Nephron progenitor cell (in vitro differentiated cells): ENCODE data around the gene ITGA3.

ENCODE experiments used
- DNase-seq: peaks from one replicate; pipeline ENCODE4 v3.0.0; 2021
- H3K27ac Mint-ChIP-seq: 2 replicates; pipeline ENCODE4 v1.8.0; 2021; ENCODE audit warnings: mild to moderate bottlenecking, moderate library complexity, mixed read lengths
- H3K27me3 Mint-ChIP-seq: 2 replicates; pipeline ENCODE4 v1.8.0; 2021; ENCODE audit warnings: mild to moderate bottlenecking, low read depth, mixed read lengths; ENCODE audit not compliant: poor library complexity
- H3K36me3 Mint-ChIP-seq: 2 replicates; pipeline ENCODE4 v1.8.0; 2021; ENCODE audit warnings: low read depth, mixed read lengths
- H3K4me1 Mint-ChIP-seq: 2 replicates; pipeline ENCODE4 v1.8.0; 2021; ENCODE audit warnings: mixed read lengths
- H3K4me3 Mint-ChIP-seq: 2 replicates; pipeline ENCODE4 v1.8.0; 2021; ENCODE audit warnings: mild to moderate bottlenecking, moderate library complexity, mixed read lengths
- H3K9me3 Mint-ChIP-seq: 2 replicates; pipeline ENCODE4 v1.8.0; 2021; ENCODE audit warnings: mild to moderate bottlenecking, moderate library complexity, mixed read lengths
- CTCF ChIP-seq: fragments of 200-600 bp; sonication (generic); IDR thresholded peaks from 2 replicates; pipeline ENCODE4 v1.5.0; 2021; ENCODE audit warnings: antibody characterized with exemption

The ITGA3 gene

GRCh38 chr17:50065056-50065455 is 9.1 kb downstream of the ITGA3 start:
- Mint-ChIP-seq H3K27me3 (peaks cover 16% of the 10 kb centered on the region), H3K4me3 (peak overlapping the region; percentile 51), H3K4me1 (peaks cover 26% of the 10 kb centered on the region)

GRCh38 chr17:50066995-50067394 is 11.1 kb downstream of the ITGA3 start:
- H3K36me3 Mint-ChIP-seq = peaks cover 12% of the 10 kb centered on the region
- H3K27ac Mint-ChIP-seq = no peak overlapping the region
- no peak for DNase-seq
- peaks cover 26% of the 10 kb centered on the region for H3K4me1 Mint-ChIP-seq
- no peak overlapping the region for H3K4me3 Mint-ChIP-seq
- H3K9me3 Mint-ChIP-seq = peaks cover 4% of the 10 kb centered on the region
- peaks cover 26% of the 10 kb centered on the region for H3K27me3 Mint-ChIP-seq
- TF ChIP-seq CTCF = no peak

More at GRCh38 chr17:50065056-50065455, 9.1 kb downstream of the ITGA3 start:
- Mint-ChIP-seq H3K36me3 (peaks cover 4% of the 10 kb centered on the region), H3K9me3 (no peaks in the 10 kb centered on the region), H3K27ac (peak overlapping the region; percentile 70)
- DNase-seq = no peak
- TF ChIP-seq CTCF = no peak

DNA sequence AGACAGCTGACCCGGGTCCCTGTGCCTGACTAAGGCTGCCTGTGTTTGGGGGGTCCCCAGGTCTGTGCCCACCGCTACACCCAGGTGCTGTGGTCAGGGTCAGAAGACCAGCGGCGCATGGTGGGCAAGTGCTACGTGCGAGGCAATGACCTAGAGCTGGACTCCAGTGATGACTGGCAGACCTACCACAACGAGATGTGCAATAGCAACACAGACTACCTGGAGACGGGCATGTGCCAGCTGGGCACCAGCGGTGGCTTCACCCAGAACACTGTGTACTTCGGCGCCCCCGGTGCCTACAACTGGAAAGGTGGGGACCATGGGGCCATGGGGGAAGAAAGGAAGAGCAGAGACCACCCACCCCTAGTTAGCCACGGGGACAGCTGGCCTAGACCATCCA is 12.1 kb downstream of the ITGA3 start:
- Mint-ChIP-seq H3K9me3 (peaks cover 4% of the 10 kb centered on the region), H3K4me3 (no peak overlapping the region), H3K36me3 (peaks cover 12% of the 10 kb centered on the region), H3K27ac (no peak overlapping the region), H3K27me3 (peaks cover 26% of the 10 kb centered on the region), H3K4me1 (peaks cover 26% of the 10 kb centered on the region)
- no peak for TF ChIP-seq CTCF
- no peak for DNase-seq

- no peak for TF ChIP-seq CTCF
- Mint-ChIP-seq H3K4me1 (peaks cover 6% of the 10 kb centered on the region), H3K27me3 (peaks cover 30% of the 10 kb centered on the region), H3K9me3 (peaks cover 4% of the 10 kb centered on the region), H3K36me3 (peaks cover 12% of the 10 kb centered on the region), H3K27ac (no peak overlapping the region), H3K4me3 (no peak overlapping the region)
- DNase-seq = no peak
These were observed 15.2 kb downstream of the ITGA3 start for GRCh38 chr17:50070908-50071680.

DNA sequence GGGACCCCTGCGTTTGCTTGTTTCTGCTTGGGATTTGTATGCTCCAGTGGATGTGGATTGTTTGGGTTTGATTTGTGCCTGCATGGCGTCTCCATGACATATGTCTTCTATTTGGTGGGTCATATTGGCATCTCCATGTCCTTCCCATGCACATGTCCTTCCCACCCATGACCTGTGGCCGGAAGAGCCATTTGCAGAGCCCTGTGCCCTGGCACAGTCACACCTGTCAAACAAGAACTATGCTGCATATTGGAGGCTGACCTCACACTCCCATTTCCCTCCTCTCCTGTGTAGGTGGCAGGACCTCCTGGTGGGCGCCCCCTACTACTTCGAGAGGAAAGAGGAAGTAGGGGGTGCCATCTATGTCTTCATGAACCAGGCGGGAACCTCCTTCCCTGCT is 15.8 kb downstream of the ITGA3 start:
- no peak for DNase-seq
- TF ChIP-seq CTCF = no peak
- Mint-ChIP-seq H3K4me3 (no peak overlapping the region), H3K27me3 (peaks cover 35% of the 10 kb centered on the region), H3K36me3 (peaks cover 12% of the 10 kb centered on the region), H3K9me3 (peaks cover 4% of the 10 kb centered on the region), H3K27ac (no peak overlapping the region), H3K4me1 (peaks cover 8% of the 10 kb centered on the region)

- Mint-ChIP-seq H3K27ac (no peak overlapping the region), H3K9me3 (peaks cover 4% of the 10 kb centered on the region), H3K4me3 (no peak overlapping the region), H3K4me1 (peaks cover 10% of the 10 kb centered on the region), H3K36me3 (peaks cover 12% of the 10 kb centered on the region), H3K27me3 (peaks cover 36% of the 10 kb centered on the region)
- no peak for TF ChIP-seq CTCF
- no peak for DNase-seq
These were observed 16.2 kb downstream of the ITGA3 start for GRCh38 chr17:50072130-50072529.
